K562 (cell line): Measurements from ENCODE around the gene MFAP3L. TPM values are rescaled to one million over a fixed set of nuclear protein-coding genes. Genes with fewer than 3 reads are reported as not detected.

ENCODE experiments used
- ATF1 ChIP-seq, 2 experiments: fragments of 450-650 bp in 1 of 2; IDR thresholded peaks; 2 replicates each; pipeline ENCODE4 v1.6.1; 2016; ENCODE audit warnings: missing compliant biosample characterization in 1 of 2, missing genetic modification characterization in 1 of 2
- ATF7 ChIP-seq: fragments of 450-650 bp; IDR thresholded peaks from 2 replicates; pipeline ENCODE4 v1.7.1; 2014; ENCODE audit warnings: mild to moderate bottlenecking, moderate library complexity
- BCL6 ChIP-seq: fragments of 250-450 bp; sonication (Bioruptor Pico); IDR thresholded peaks from 2 replicates; pipeline ENCODE4 v1.4.0; 2020
- CBFA2T2 ChIP-seq: fragments of 450-650 bp; conservative IDR thresholded peaks from 2 replicates; pipeline ENCODE4 v1.6.1; 2017; ENCODE audit warnings: mild to moderate bottlenecking
- CBFA2T3 ChIP-seq: fragments of 450-650 bp; IDR thresholded peaks from 2 replicates; pipeline ENCODE4 v1.6.1; 2017
- CCAR2 ChIP-seq: fragments of 200-400 bp; formaldehyde crosslinking; IDR thresholded peaks from 2 replicates; pipeline ENCODE4 v1.6.1; 2017; ENCODE audit warnings: mild to moderate bottlenecking, low read depth, low read length
- DACH1 ChIP-seq: fragments of 450-650 bp; IDR thresholded peaks from 2 replicates; pipeline ENCODE4 v1.6.1; 2018; ENCODE audit not compliant: partially characterized antibody
- DLX4 ChIP-seq: fragments of 250-450 bp; sonication (Bioruptor Pico); IDR thresholded peaks from 2 replicates; pipeline ENCODE4 v1.6.1; 2021; ENCODE audit warnings: mild to moderate bottlenecking
- ESRRA ChIP-seq: fragments of 450-650 bp; IDR thresholded peaks from 2 replicates; pipeline ENCODE4 v1.6.1; 2014; ENCODE audit warnings: low read depth, mild to moderate bottlenecking, moderate library complexity, borderline replicate concordance
- KDM1A ChIP-seq, 2 experiments: fragments of 450-650 bp; IDR thresholded peaks; 2 replicates each; pipeline ENCODE4 v1.6.1; 2016; ENCODE audit warnings: mild to moderate bottlenecking in 2 of 2
- MAFK ChIP-seq: IDR thresholded peaks from 2 replicates; pipeline ENCODE4 v1.6.1; 2011; ENCODE audit warnings: low read length, improper control_type of control experiment
- MCM2 ChIP-seq: fragments of 450-650 bp; IDR thresholded peaks from 2 replicates; pipeline ENCODE4 v1.6.1; 2017; ENCODE audit warnings: low read depth, mild to moderate bottlenecking
- MEF2D ChIP-seq: conservative IDR thresholded peaks from 2 replicates; pipeline ENCODE4 v1.6.1; 2016; ENCODE audit warnings: low read depth, missing genetic modification characterization, missing compliant biosample characterization
- NR2C1 ChIP-seq, 2 experiments: fragments of 450-650 bp; IDR thresholded peaks; 2 replicates each; pipeline ENCODE4 v1.6.1; 2017; ENCODE audit warnings: mild to moderate bottlenecking in 2 of 2, antibody characterized with exemption in 1 of 2, inconsistent platforms in 1 of 2, missing compliant biosample characterization in 1 of 2, missing genetic modification characterization in 1 of 2
- PHB2 ChIP-seq: fragments of 450-650 bp; IDR thresholded peaks from 2 replicates; pipeline ENCODE4 v1.6.1; 2017; ENCODE audit warnings: low read depth
- RBM25 ChIP-seq: fragments of 200-400 bp; formaldehyde crosslinking; IDR thresholded peaks from 2 replicates; pipeline ENCODE4 v1.6.1; 2018; ENCODE audit warnings: low read length, low read depth, moderate library complexity; ENCODE audit not compliant: severe bottlenecking
- RBM34 ChIP-seq: fragments of 200-400 bp; formaldehyde crosslinking; IDR thresholded peaks from 2 replicates; pipeline ENCODE4 v1.6.1; 2018; ENCODE audit warnings: low read length, borderline replicate concordance; ENCODE audit not compliant: insufficient read depth
- SIRT6 ChIP-seq: IDR thresholded peaks from one replicate; pipeline ENCODE4 v1.6.1; 2012; ENCODE audit warnings: low read depth, mild to moderate bottlenecking, control low read depth, inconsistent platforms, low read length, moderate library complexity
- SMARCC2 ChIP-seq: fragments of 450-650 bp; IDR thresholded peaks from 2 replicates; pipeline ENCODE4 v1.6.1; 2017; ENCODE audit warnings: antibody characterized with exemption, moderate library complexity, mild to moderate bottlenecking, low read depth
- SRSF1 ChIP-seq: fragments of 200-400 bp; formaldehyde crosslinking; IDR thresholded peaks from 2 replicates; pipeline ENCODE4 v1.6.1; 2017; ENCODE audit warnings: mild to moderate bottlenecking, low read depth, low read length, moderate library complexity
- XRCC4 ChIP-seq: IDR thresholded peaks from one replicate; pipeline ENCODE4 v1.6.1; 2011; ENCODE audit not compliant: insufficient read depth, insufficient read length; ENCODE audit errors: extremely low read depth
- ZBTB1 ChIP-seq: sonication (generic); formaldehyde crosslinking; IDR thresholded peaks from 2 replicates; pipeline ENCODE4 v1.8.1; 2023; ENCODE audit warnings: missing genetic modification reagents, low read depth, mild to moderate bottlenecking, borderline replicate concordance
- ZEB2 ChIP-seq: fragments of 450-650 bp; IDR thresholded peaks from 2 replicates; pipeline ENCODE4 v1.6.1; 2016
- ZFX ChIP-seq: sonication (generic); formaldehyde crosslinking; IDR thresholded peaks from 2 replicates; pipeline ENCODE4 v1.8.0; 2022; ENCODE audit warnings: mild to moderate bottlenecking, missing genetic modification reagents, moderate library complexity
- ZNF239 ChIP-seq: fragments of 250-450 bp; sonication (Bioruptor Pico); IDR thresholded peaks from 2 replicates; pipeline ENCODE4 v1.4.0; 2020; ENCODE audit warnings: mild to moderate bottlenecking
- ZNF263 ChIP-seq: sonication (generic); formaldehyde crosslinking; IDR thresholded peaks from 2 replicates; pipeline ENCODE4 v1.8.0; 2022; ENCODE audit warnings: mild to moderate bottlenecking, missing genetic modification reagents, borderline replicate concordance
- ZNF639 ChIP-seq, 2 experiments: fragments of 200-800 bp in 1 of 2; sonication (Bioruptor generic) in 1 of 2; sonication (generic) in 1 of 2; formaldehyde crosslinking in 1 of 2; IDR thresholded peaks in 1 of 2; conservative IDR thresholded peaks in 1 of 2; 2 replicates each; pipeline versions ENCODE4 v1.5.0 to v1.6.1; 2016 to 2020; ENCODE audit warnings: missing compliant biosample characterization in 1 of 2, missing genetic modification characterization in 1 of 2, missing genetic modification reagents in 1 of 2
- ZNF830 ChIP-seq: fragments of 250-450 bp; sonication (Bioruptor Pico); IDR thresholded peaks from 2 replicates; pipeline ENCODE4 v1.5.0; 2021; ENCODE audit warnings: mild to moderate bottlenecking
- polyA plus RNA-seq, 8 experiments: library from polyadenylated mRNA; depleted of rRNA in 4 of 8; stranded (reverse) in 5 of 8; unstranded in 3 of 8; fragments of >200 nt; fragmentation: Nextera tagmentation in 2 of 8; fragmentation: Illumina TruSeq in 1 of 8; extraction: Ambion mirVana in 2 of 8; extraction: Trizol in 1 of 8; gene quantifications; 2 replicates each; pipeline versions ENCODE4 v1.2.1 to v1.2.3, GENCODE V29; 2011 to 2014; ENCODE audit warnings: inconsistent platforms in 1 of 8, missing spikeins in 1 of 8
- total RNA-seq, 7 experiments: library from RNA; depleted of rRNA in 6 of 7; stranded (reverse); fragments of >200 nt in 6 of 7; fragmentation: Illumina TruSeq in 2 of 7; extraction: Trizol in 2 of 7; gene quantifications; 2 replicates each; pipeline versions ENCODE4 v1.2.1 to v1.2.3, GENCODE V29; 2011 to 2021; ENCODE audit warnings: low replicate concordance in 1 of 7
- TF ChIP-seq, protein P1 (sequence below): fragments of 200-800 bp; sonication (Bioruptor generic); IDR thresholded peaks from 2 replicates; pipeline ENCODE4 v1.6.1; 2017; ENCODE audit warnings: missing genetic modification characterization, missing compliant biosample characterization

Gene MFAP3L
- total and polyA plus RNA-seq, 9 of the 15 experiments (the other 6 are each of a cell fraction or from before 2014, with no cell fraction given) = 0.06 to 0.25 (median 0.20) TPM; not detected in 3

- 0 out of 2 replicates have a peak, but pooled peaks have one; percentile 12 for TF ChIP-seq NR2C1 (IDR thresholded peaks at IDR 0.05)
- peak; percentile 55; the same call in 1 of the 2 replicates for TF ChIP-seq NR2C1 (tag; IDR thresholded peaks at IDR 0.05)
- no peak for TF ChIP-seq ZNF830 (CRISPR knock-in tag)
- peak; percentile 40; the same call in 1 of the 2 replicates for TF ChIP-seq ZEB2
- peak; percentile 50; the same call in 1 of the 2 replicates for TF ChIP-seq BCL6 (CRISPR knock-in tag)
- no peak for TF ChIP-seq SRSF1
- TF ChIP-seq ESRRA = peak; percentile 98; the same call in 1 of the 2 replicates
- peak; percentile 75; the same call in 1 of the 2 replicates for TF ChIP-seq PHB2
- peak; percentile 99 for TF ChIP-seq ZBTB1 (CRISPR knock-in tag)
- peak; percentile 97 for TF ChIP-seq CBFA2T3
- TF ChIP-seq MAFK = peak; percentile 87
- TF ChIP-seq RBM34 = no peak
- TF ChIP-seq MCM2 = no peak
- TF ChIP-seq CBFA2T2 = peak; percentile 94
- no peak for TF ChIP-seq RBM25
- TF ChIP-seq SMARCC2 = peak; percentile 92
- TF ChIP-seq MEF2D = no peak
- no peak for TF ChIP-seq XRCC4
- no peak for TF ChIP-seq SIRT6
- TF ChIP-seq ATF1 (CRISPR knock-in tag; IDR thresholded peaks at IDR 0.05) = no peak
- peak; percentile 71 for TF ChIP-seq ATF1 (tag; IDR thresholded peaks at IDR 0.05)
- TF ChIP-seq ZFX = peak; percentile 23; the same call in 1 of the 2 replicates
- TF ChIP-seq ATF7 = peak; percentile 91
- TF ChIP-seq ZNF263 (CRISPR knock-in tag) = no peak
- TF ChIP-seq, protein P1, sequence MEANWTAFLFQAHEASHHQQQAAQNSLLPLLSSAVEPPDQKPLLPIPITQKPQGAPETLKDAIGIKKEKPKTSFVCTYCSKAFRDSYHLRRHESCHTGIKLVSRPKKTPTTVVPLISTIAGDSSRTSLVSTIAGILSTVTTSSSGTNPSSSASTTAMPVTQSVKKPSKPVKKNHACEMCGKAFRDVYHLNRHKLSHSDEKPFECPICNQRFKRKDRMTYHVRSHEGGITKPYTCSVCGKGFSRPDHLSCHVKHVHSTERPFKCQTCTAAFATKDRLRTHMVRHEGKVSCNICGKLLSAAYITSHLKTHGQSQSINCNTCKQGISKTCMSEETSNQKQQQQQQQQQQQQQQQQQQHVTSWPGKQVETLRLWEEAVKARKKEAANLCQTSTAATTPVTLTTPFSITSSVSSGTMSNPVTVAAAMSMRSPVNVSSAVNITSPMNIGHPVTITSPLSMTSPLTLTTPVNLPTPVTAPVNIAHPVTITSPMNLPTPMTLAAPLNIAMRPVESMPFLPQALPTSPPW (CRISPR knock-in tag) = peak; percentile 58
- TF ChIP-seq CCAR2 = no peak
- TF ChIP-seq ZNF239 = peak; percentile 42; the same call in 1 of the 2 replicates
- TF ChIP-seq KDM1A (IDR thresholded peaks at IDR 0.05) = peak; percentile 96 to 97
- no peak for TF ChIP-seq DLX4
- TF ChIP-seq DACH1 = peak; percentile 54
- peak in 1 of 2 experiments; percentile 84; a peak in 2 of 4 replicates for TF ChIP-seq ZNF639 (CRISPR knock-in tag; conservative IDR thresholded peaks at IDR 0.05 in 1 of 2, IDR thresholded peaks at IDR 0.05 in 1 of 2)
These were observed 19.1 kb downstream of the MFAP3L start (continued) for GRCh38 chr4:170007113-170007512.
